NCI-H774 (cell line): ENCODE results near the gene CROCC2.

Experiments used
- DNase-seq: peaks from one replicate; lab custom pipeline; 2025; lab: John Stamatoyannopoulos, UW

Gene CROCC2

DNA sequence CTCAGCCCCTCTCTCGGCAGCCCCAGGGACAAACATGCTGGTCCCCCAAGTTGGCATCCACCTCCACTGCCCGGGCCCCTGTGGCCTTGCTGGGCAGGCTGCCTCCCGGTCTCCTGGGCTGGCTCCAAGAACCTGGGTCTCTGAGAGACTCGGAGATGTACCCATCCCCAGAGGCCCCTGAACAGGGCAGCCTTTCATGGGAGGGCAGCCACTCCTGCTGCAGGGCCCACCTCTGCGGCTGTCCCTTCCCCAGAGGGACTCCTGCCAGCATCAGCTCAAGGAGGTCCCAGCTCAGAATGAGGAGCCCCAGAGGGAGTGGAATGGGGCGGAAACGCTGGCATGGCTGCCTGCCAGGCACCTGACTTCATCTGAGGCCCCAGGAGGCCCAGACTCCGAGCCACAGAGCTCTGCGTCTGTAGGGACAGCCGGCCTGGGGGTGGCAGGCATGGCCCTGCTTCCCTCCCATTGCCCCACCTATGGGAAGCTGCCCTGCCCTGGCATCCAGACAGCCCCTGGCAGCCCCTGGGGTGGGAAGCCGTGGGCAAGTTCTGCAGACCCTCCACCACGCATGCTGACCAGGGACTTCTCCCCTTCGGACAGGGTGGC lies 857 bp upstream of the CROCC2 start:
- no peak for DNase-seq

GRCh38 chr2:240906911-240907590 lies 915 bp downstream of the CROCC2 start:
- no peak for DNase-seq

DNA sequence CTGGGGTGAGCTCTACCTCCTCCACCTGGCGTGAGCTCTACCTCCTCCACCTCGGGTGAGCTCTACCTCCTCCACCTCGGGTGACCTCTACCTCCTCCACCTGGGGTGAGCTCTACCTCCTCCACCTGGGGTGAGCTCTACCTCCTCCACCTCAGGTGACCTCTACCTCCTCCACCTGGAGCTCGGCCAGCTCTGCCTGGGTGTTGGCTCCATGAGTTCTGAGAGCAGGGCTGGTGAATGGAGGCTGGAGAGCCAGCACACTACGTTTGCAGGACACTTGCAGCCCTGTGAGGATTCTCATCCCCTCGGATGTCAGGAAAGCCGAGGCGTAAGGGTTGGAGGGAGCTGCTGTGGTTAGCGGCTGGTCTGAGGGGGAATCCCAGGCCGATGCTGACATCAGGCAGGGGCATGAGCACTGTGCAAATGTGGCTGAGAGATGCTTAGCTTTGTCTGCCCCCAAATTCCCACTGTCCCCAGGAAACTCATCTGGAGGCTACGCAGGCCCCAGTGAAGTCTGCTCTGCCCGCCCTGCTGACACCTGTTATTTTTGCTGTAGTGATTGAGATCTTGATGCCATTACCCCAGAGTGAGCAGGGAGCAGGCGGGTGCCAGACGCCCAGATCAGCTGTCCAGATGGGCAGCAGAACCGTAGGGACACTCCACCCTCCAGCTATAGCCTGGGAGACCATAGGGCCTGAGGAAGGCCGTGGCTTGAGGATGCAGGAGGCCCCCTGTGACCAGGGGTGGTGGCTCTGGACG lies 3.3 kb downstream of the CROCC2 start:
- no peak for DNase-seq

- no peak for DNase-seq
These were observed 5.6 kb downstream of the CROCC2 start for GRCh38 chr2:240911641-240912265.

- no peak for DNase-seq
These were observed 7.0 kb downstream of the CROCC2 start for GRCh38 chr2:240912878-240913809.

GRCh38 chr2:240913810-240914644 lies 7.9 kb downstream of the CROCC2 start:
- no peak for DNase-seq

GRCh38 chr2:240914645-240915525 lies 8.7 kb downstream of the CROCC2 start:
- DNase-seq, result no peak

DNA sequence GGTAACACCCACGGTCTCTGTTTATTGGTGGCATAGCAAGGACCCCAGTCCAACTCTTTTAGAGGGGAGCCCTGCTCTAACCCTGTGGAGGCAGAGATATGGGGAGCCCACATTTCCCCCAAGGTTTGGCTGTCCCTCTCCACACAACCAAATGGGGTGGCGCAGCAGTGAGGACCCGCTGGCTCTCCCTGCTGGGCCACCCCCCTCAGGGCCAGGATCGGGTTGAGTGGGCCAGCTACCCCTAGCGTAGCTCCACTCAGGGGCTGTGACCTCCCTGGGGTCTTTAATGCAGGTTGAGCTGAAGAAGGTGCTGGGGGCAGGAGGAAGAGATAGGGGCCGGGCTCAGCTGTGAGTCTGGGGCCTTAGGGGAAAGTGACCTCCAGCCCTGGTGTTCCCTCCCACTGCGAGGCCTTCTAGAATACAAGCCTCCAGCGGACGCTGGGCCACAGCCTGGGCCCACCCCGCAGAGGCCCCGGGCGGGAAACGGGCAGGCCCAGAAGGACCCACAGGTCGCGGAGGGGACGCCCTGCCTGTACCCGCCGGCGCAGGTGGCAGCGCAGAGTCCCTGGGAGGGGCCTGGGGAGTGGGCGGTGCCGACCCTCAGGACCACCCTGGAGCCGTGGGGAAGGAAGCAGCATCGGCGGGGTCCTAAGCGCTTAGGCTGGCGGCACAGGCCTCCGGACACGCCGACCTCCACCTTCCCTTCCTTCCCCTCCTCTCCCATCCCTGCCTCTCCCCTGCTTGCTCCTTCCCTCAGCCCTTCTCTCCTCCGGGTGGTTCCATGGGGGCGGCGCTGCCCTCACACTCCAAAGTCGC lies 9.6 kb downstream of the CROCC2 start:
- DNase-seq, result no peak

DNA sequence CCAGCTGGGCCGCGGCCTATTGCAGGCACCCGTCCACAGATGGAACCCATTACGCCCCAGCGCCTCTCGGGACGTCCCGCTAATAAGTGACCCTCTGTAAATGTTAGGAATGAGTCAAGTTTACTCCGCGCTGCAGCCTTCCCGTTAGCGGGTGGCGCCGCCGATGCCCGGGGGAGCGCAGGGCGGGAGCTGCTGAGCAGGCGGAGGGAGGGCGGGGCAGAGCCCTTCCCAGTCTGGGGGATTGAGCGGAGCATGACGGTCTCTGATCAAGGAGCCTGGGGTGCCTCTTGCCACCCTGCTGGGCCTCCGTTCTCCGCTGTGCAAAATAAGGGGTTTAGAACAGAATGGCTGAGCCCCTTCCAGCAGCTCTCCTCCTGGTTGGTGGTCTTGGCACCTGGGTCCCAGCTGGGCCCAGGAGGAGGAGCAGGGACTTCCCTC lies 10.5 kb downstream of the CROCC2 start:
- no peak for DNase-seq

DNA sequence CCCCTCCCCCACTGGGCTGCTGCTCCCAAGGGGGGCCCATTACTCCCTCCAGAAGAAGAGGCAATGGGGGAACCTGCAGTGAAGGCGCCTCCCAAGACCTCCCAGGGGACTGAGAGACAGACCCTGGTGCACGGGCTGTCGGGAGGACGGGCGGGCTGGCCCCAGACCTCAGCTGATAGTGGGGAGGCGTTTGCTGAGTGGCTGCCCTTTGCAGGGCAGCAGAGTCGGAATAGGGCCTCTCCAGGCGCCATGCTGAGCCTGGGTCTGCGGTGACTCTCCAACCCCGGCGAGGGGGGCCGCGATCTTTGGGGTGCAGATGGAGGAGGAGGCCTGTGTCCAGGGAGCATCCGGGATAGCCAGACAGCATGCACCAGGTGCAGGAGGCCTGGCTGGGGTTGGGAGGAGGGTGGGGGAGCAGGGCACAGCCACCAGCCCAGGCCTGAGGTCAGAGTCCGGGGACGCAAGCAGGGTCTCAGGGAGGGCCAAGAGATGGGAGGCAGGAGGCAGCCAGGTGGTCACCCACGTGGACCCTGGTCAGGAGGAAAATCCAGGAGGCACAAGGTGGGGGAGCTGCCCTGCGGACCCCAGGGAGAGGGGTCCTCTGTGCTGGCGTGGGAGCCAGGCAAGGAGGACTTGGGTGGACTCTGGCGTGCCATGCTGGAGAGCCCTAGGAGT lies 11.0 kb downstream of the CROCC2 start:
- DNase-seq, result no peak

DNA sequence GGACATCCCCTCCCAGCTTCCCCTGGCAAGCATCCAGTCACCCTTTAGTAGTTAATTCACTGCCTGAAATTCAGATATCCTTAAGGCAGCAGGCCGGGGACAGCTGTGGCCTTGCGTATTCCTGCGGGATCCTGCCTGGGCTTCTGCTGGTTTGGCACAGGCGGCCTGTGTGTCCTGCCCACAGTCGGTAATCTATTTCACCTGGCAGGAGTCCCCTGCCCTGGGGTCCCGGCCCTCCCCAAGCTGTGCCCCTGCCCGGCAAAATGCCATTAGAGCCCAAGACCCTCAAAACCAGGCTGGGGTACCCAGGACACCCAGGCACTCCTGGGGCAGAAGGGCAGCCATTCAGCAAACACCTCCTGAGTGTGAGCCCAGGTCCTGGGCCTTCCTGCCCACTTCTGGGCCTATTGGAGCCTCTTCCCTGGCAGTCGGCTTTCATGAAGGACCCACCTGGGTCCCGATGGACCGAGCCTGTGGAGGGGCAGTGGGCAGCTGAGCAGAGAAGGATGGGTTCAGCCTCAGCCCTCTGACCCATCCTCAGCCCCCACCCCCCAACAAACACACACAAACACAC lies 11.6 kb downstream of the CROCC2 start:
- no peak for DNase-seq

DNA sequence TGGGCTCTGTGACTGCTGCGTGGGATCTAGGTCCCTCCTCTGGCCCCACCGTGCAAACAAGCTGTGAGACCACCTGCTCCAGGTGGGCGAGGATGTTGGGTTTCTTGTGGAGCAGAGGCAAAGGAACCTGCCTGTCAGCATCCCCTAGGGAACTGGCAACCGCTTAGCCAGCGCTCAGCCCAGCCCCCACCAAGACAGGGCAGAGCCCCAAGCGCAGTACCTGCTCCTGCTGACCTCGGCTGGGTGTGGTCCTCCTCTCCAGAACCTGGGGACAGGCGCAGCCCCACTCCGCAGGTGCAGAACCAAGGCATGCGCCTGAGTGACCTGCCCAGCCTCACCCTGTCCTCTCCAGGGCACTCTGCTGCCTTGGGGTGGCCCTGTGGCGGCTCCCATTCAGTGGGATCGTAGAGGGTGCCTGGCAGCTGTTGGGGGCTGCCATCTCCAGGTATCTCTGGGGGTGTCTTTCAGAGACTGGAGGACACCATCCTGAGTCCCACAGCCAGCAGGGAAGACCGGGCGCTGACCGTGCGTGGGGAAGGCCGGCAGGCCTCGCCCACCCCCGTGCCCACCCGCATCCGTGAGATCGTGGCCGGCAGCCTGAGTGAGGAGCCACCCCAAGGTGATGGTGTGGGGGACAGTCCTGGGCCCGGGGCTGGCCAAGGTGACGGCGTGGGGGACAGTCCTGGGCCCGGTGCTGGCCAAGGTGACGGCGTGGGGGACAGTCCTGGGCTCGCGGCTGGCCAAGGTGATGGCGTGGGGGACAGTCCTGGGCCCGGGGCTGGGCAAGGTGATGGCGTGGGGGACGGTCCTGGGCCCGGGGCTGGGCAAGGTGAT lies 12.3 kb downstream of the CROCC2 start:
- no peak for DNase-seq

- DNase-seq, result no peak
These were observed 13.1 kb downstream of the CROCC2 start for GRCh38 chr2:240919161-240919781.

DNA sequence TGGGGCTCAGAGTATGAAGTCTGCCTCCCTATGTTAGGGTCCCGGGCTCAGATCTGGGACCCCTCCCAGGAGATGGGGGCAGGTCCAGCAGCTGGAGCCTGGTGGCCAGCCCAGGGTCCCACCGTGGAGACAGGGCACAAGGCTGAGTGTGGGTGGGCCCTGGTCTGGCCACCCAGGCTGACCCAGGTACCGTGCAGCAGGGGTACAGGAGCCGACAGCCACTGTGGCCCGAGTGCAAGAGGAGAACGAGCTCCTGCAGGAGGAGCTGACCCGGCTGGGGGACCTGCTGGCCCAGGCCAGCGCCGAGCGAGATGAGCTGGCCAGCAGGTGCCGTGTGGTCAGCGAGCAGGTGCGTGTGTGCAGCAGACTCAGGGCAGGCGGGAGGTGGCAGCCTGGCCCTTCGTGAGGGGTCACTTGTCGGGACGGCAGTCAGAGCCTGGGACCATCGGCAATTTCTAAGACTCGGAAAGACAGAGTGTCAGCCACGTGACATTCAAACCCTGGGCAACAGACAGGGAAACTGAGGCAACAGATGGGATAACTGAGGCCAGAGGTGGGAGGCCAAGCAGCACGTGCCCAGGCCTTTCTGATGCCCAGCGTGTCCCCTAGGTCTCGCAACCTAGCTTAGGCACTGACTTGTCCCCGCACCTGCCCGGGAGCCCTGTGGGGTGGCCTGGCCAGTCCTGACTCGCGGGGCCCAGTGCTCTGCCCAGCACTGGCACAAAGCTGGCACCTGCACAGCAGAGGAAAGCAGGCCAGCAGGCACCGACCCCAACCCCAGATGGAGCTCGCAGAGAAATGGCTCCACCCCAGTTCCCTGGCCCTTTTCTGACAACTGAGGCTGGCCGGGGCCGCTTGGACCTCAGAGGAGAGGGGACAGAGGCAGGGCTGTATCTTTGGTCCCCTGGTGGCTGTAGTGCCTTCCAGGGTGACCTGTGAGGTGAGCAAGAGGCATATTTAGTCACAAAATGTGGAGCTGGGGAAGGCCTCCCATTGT lies 13.9 kb downstream of the CROCC2 start:
- no peak for DNase-seq

- no peak for DNase-seq
These were observed 14.7 kb downstream of the CROCC2 start for GRCh38 chr2:240920783-240921231.
